SIG-M5 treated with dmso at 0.1 percent for 504 hours (cell line): ENCODE data around the gene MBD2.
"Not testable (repeated sequence)": the region's sequence is repeated elsewhere in the genome, so short reads cannot be mapped to it uniquely, and the experiment has no call there.

Experiments used
- DNase-seq: peaks from one replicate; lab custom pipeline; 2025; ENCODE audit not compliant: unreplicated experiment; lab: John Stamatoyannopoulos, UW

The MBD2 gene

DNA sequence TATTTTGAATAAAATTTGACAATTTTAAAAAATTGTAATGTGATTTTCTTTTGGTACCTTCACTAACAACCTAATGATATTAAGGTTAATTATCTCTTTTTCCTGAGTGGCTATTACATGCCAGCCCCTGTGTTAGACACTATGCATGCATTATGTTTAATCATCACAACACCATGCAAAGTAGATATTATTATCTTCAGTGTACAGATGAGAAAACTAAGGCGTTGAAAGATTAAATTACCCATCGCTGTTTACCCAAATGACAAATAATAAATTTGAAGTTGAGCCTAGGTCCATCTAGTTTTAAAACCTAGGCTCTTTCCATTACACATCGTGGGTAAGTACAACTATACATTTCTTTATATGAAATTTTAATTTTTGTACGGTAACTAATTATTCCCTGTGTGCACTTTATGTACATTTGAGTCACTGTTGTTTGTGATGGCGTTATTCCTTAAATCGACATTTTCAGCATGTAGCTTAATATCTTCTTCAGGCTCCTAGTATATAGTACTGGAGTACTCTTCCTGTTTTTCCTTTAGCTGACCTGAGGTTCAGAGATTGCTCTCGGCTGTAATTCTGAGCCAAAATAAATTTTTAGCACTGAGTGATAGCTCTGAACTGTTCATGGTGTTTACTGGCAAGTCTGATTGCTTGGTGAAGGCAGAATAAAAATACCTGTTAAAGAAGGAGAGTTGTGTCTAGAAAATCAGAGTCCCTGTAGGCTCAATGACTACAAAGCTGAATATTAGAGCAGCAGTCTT lies 13.9 kb upstream of the MBD2 start:
- DNase-seq: no peak

DNA sequence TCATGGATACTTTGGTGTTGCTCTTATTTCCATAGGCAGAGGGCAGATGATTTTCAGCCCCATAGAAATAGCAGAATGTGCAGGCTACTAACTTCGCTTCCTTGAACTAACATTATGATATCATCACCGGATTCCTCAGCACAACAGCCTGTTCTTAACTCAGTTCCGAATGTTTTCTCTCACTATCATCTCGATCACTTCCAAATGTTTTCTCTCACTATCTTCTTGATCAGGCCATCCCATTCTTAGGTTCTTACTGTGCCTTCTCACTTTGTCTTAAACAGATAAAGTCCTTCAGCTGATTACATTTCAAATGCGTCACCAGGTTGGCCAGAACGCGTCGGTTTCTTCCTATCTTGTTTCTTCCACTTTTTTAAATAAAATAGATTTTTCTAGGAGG lies 11.4 kb upstream of the MBD2 start:
- DNase-seq: no peak

DNA sequence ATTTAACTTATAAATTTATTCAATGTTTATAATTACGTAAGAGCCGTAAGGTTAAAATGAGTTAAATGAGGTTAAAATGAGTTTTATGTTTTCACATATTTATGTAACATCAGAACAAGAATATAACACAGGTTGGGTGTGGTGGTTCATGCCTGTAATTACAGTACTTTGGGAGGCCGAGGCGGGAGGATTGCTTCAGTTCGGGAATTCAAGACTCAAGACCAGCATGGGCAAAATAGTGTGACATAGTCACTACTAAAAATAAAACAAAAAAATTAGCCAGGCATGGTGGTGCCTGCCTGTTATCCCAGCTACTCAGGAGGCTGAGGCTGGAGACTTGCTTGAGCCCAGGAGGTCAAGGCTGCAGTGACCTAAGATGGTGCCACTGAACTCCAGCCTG lies 9.3 kb upstream of the MBD2 start:
- no peak for DNase-seq

DNA sequence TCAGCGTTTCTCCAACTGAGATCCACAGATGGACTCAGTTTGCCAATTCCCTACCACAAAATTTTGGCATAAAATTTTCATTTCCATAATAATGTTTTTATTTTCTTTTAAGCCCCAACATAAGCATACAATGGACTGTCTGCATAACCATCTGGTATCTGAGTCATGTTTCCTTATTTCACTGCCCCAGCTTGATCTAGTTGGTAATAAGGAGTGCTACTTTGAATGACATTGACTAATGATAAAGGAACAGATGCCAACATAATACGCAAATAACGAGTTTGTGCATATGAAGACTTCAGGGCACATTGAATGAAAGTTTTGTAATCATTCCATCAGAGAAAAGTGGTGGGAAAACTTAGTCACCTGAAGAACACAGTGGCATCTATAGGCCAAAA lies 8.8 kb upstream of the MBD2 start:
- no peak for DNase-seq

DNA sequence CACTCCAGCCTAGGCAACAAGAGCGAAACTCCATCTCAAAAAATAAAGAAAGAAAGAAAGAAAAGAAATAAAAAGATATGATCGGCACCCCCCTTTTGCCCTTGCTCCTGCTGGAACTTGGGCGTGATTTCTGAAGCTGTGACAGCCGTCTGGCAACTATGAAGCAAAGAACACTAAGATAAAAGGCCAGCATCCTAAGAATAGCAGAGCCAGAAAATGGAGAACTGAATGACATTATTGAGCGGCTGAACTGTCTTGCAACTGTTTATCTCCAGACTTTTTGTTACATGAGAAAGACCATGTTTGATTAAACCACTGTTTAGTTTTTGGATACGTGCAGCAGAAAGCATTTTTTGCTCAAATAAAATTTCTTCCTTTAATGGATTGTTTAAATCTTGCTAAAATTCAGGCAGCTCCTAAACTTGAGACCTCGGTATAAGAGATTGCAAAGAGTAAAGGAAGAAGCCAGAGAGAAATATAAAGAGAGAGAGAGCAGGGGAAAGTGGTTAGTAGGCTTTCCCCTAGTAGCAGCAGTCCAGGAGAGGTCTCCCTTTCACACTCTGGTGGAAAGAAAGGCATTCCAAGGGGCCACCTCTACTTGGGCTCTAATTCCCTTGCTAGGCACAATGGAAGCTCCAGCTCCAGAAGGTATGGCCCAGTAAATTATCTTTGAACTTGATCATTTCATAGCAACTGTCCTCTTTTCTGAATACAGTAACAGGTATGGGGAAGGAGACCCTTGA lies 8.2 kb upstream of the MBD2 start:
- DNase-seq: no peak

DNA sequence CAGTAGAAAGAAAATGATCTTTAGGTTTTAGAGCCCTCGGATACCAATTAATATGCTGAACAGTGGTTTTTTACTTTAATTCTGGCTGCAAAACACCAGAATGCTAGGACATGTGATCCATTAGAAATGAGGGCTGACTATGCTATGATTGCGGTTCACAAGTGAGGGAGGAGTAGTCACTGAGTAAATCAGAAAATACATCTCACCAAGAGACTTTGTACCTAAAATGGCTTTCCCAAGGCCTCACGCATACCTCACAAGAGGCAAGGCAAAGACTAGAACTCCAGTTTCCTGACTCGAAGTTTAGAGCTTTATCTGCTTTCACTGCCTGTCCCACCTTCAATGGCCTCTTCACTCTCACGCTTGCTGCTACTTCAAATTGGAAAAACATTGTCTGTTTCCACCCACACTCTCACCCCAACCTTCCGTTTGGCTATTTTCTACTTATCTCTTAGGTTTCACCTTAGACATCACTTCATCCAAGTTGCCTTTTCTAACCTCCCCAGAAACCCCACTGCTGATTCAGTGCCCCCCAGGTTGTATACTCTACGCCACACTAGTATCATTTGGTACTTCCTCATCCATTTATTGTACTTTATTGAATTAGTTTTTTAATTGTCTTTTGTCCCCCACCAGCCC lies 5.1 kb upstream of the MBD2 start:
- DNase-seq: no peak

DNA sequence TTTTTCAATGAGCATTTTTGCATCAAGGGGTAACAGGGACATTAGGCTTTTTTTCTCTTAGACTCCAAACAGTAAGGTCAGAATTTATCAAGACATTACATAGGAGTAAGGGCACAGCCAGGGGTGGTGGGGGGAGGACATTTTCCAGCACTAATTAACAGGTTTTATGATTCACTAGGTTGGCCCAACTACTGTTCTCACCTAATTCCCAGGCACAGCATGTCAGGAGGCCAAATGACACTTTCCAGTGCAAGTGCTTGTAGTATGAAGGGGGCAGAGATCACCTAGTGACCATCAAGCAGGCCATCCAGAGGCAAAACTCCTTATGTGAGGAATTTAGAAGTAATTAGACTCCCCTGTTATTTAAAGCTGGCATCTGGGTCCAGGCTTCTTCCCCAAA lies 3.9 kb upstream of the MBD2 start:
- no peak for DNase-seq

DNA sequence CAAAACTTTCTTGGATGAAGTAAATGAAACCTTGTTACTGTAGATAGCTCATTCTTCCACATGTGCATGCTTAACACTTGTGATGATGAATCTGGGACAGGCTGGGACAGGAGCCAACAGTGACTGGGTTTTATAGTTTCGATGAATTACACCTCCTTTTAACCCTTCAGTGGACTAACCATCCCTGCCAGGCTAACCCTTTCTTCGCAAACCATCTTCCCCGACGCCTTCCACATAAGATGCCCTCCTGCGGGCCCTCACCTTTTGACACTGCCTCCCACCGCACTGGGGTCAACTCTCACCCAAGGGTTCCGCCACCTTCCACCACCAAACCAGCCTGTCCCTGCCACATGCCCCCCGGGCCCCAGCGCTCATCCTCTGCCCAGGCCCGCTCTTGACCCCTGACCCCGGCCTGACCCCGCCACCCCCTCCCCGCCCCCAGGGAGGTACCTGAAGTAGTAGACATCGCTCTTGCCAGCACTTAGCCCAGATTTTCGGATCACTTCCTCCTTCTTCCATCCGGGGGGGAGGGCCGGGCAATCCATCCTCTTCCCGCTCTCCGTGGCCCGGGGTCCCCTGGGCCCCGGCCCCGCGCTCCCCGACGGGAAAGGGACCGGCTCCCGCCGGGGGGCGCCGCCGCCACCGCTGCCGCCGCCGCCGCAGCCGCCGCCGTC lies 764 bp downstream of the MBD2 start:
- peak; percentile 72 for DNase-seq

DNA sequence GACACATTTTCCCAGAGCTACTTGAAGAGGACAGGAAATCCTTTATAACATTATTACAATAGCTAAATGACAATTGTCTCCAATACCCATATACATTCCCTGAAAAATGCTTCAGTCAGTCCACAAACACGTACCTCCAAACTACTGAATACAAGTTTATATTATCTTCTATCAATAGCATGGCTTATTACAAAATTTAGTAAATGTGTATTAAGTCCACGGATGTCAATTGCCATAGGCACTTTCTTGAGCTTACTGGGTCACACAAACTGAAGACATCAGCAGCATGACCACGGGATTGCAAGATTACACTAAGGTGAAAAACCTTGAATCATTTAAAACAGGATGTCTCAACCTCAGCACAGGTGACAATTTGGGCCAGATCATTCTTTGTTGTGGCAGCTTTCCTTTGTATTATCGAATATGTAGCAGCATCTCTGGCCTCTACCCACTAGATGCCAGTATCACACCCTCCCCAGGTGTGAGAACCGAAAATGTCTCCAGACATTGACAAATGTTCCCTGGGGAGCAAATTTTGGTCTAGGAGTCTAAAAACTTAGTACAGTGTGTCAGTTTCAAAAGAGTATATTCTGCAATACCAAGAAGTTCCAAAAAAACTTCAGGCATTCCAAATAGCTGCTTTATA lies 1.4 kb downstream of the MBD2 start:
- DNase-seq: no peak

DNA sequence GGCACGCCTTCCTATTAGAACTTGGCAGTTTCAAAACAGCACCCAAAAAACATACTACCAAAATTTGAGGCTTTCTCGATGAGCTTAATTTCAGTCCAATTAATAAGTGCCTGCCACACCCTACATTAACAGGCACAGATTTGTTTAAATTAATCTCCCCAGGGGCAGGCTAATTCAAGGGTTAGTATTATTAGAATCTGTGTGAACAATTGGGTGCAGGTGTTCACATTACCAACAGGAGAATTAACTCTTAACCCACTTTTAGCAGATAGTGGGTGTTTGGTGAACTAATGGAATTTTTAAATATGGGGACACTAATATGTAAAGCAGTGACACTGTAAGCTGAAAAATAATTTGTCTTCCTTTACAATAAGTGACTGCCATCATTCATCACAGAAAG lies 4.1 kb downstream of the MBD2 start:
- DNase-seq: no peak

DNA sequence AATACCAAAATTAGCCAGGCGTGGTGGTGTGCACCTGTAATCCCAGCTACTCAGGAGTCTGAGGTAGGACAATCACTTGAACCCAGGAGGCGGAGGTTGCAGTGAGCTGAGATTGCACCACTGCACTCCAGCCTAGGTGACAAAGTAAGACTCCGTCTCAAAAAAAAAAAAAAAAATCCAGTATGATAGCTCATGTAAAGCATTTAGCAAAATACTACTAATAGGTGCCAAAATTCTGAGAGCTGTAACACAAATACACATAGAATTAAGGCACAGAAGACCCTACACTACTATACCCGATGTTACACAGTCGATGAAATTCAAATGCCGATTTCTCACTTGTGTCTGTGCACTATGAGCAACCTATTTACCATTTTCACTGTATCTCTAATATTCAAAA lies 5.7 kb downstream of the MBD2 start:
- DNase-seq: not testable (repeated sequence)

DNA sequence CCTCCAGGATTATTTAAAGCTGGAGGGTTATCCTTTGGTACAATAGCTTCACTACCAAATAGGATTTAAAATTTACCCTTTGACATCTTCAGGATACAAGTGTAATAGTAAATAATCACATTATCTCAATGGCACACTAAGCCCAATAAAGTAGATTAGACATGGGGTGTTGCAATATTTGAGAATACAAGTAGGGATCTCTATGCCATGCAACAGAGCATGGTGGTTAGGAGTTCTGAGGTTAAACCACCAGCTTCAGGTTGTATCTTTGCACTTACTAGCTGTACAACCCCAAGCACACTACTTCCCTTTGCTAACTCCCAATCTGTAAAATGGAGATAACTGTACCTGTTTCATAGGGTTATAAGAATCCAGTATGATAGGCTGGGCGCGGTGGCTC lies 6.2 kb downstream of the MBD2 start:
- DNase-seq: no peak

DNA sequence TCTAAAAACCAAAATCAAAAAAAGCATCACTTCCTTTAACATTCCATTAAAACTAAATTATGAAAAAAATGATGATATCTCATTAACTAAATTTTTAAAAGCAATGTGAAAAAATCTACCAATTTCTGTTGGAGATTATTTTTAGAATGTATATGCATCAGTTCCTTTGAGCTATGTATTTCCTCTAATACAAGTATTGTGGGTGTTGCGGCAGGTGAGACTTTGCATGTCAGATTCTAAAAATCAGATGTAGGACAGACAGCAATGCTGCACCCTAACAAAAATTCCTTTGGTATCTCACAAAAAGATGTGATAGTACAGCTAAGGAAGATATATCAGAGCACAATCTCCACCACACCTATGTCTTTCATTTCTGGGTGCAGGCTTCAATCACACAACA lies 6.8 kb downstream of the MBD2 start:
- DNase-seq: no peak

DNA sequence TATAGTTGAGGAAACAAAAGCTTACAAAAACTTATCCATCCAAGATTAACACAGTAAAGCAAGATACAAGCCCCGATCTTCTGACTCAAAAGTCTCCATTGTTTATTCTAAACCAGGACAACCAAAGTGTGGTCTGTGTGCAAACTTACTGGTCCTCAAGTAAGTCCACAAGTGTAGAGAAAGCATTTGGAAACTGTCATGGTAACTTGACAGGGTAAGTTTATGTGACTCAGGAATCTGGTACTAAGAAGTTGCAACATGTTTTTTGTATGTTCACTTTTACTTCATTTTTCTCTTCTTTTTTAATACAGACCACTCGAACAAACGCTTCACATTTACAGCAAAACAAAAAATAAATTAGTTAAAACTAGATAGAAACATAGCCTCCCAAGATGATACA lies 9.4 kb downstream of the MBD2 start:
- DNase-seq: no peak

DNA sequence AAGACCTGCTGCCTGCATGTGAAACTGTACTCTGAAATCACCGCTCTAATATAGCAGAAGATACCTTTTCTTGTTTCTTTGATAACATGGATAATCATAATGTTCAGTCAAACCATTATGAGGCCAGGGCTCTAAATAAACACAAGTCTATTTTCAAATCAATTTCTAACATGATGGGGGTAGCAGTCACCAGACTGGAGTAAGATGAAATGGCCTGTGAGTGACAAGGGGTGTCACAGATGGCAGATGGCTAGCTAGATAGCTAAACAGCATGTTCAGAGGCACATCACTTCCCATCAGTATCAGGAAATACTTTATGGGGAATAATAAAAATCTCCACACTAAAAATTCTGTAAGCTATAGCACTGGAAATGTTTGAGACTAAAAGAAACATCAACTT lies 14.0 kb downstream of the MBD2 start:
- DNase-seq: no peak

DNA sequence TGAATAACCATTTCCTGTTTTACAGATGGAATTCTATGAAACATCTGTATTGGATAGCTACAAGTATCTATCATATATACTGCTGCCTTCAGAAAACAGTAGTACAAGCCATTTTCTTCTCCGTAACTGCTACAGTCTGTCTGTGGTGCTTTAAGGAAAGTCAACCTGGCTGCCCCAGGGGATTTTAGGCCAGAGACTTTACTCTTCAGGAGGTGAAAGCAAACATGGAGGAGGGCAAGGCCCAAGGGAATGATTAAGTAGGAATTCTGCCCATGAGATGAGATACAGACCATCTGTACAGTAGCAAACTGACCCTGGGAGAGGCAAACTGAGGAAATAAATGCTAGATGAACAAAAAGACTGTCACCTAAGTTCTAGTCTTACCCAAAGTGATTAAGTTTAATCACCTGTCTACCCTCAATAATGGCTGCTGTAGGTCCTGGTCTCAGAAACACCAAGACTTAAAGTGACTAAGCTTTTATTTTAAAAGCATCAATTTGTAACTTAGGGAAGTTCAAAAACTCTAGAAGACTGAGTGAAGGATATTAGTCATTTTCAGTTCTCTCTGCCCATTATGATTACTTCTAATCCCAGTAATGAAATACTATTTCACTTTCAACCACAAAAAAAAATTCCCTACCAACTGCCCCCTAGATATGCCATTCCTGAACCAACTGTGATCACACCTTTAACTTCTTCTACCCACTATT lies 14.8 kb downstream of the MBD2 start:
- DNase-seq: no peak

DNA sequence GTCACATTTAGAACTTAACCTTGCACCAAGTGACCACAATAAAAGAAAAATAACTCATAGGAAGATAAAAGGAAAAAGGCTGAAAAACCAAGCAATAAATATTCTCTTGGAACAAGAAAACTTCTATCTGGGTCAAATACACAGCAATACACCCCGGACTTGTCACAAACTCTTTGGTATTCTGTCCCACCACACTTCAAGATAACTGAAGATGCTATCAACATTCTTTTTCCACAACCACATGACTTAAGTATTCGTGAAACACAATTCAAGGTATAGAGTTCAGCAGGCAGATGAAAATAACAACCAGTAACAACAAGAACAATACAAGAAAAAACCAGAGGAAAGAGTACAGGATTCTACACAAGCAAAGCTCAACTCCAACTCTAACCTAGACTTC lies 18.0 kb downstream of the MBD2 start:
- no peak for DNase-seq

DNA sequence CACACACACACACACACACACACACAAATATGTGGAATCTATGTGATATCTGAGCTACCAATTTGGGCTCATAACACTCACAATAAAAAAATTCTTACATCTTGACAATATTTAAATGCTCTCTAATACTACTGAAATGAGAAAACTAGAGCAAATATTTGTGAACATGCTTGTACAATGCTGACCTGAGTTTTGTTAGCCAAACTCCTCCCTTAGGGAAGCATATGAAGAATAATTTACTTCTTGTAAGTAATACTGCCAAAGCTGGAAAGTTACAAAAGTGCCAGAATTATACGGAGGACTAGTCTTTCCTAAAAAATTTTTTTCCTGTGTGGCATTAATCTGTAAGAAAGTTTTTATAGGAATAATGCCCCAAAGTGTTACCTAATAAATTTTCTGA lies 18.5 kb downstream of the MBD2 start:
- no peak for DNase-seq

DNA sequence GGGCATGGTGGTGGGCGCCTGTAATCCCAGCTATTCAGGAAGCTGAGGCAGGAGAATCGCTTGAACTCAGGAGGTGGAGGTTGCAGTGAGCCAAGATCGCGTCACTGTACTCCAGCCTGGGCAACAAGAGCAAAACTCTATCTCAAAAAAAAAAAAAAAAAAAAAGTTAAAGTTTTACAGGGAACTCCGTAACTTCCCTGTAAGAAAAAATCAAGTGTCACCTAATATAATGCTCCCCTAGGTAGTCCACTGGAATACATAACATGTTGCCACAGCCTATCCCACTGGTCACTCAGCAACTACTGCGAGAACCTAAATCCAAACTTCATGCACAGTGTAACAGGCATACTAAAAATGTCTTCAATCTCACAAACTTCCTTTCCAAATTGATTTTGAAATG lies 19.0 kb downstream of the MBD2 start:
- not testable (repeated sequence) for DNase-seq

DNA sequence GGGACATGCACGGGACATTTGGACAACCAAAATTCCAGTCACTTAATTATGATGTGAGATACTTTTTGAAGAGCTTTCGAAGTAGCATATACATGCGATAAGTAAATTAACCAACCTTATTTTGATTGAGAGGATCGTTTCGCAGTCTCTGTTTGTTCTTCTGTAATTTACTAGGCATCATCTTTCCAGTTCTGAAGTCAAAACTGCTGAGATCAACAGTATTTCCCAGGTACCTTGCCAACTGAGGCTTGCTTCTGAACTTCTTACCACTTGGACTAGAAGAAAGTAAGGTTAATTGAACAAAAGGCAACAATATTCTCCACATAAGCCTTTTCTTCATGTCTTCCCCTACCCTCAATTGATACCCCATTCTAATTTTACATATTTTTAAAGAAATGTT lies 19.6 kb downstream of the MBD2 start:
- DNase-seq: no peak

DNA sequence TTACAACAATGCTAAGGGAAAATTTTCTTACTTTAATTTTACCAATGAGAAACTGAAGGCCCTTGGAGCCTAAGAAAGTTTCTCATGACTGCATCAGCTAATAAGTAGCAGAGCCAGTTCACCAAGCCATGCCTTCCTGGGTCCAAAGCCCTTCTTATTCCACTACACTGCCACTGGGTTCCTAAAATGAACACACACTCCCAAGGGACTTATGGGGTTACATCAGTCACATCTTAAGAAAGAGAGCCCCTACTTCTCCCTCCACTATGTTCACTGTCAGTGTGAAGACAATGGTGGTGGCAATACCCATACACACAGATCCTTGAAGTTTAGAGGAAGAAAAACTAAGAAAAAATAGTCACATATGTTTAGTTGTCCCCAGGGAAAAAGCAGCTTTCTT lies 20.6 kb downstream of the MBD2 start:
- no peak for DNase-seq
